K562 (cell line): Measurements from ENCODE around the gene RIOK3. TPM values are rescaled to one million over a fixed set of nuclear protein-coding genes. Genes with fewer than 3 reads are reported as not detected.

ENCODE experiments used
- CBFA2T3 ChIP-seq: fragments of 450-650 bp; IDR thresholded peaks from 2 replicates; pipeline ENCODE4 v1.6.1; 2017
- DMBX1 ChIP-seq: fragments of 250-450 bp; sonication (Bioruptor Pico); IDR thresholded peaks from 2 replicates; pipeline ENCODE4 v1.8.0; 2022; ENCODE audit warnings: inconsistent platforms, mild to moderate bottlenecking, moderate library complexity, borderline replicate concordance
- E2F1 ChIP-seq: sonication (generic); formaldehyde crosslinking; IDR thresholded peaks from 2 replicates; pipeline ENCODE4 v1.8.1; 2023; ENCODE audit warnings: mild to moderate bottlenecking, missing genetic modification reagents, moderate library complexity
- ETV6 ChIP-seq, 3 experiments: fragments of 150-350 bp in 1 of 3; sonication (generic) in 1 of 3; formaldehyde crosslinking in 1 of 3; IDR thresholded peaks; 2 replicates each; pipeline versions ENCODE4 v1.6.1 to v1.8.0; 2014 to 2022; ENCODE audit warnings: borderline replicate concordance in 2 of 3, low read depth in 2 of 3, antibody characterized with exemption in 1 of 3, low read length in 1 of 3, mild to moderate bottlenecking in 1 of 3, missing genetic modification reagents in 1 of 3
- FOXP1 ChIP-seq: sonication (generic); formaldehyde crosslinking; IDR thresholded peaks from 2 replicates; pipeline ENCODE4 v1.8.0; 2022; ENCODE audit warnings: mild to moderate bottlenecking, missing genetic modification reagents
- GTF3C2 ChIP-seq: IDR thresholded peaks from 3 replicates; pipeline ENCODE4 v1.6.1; 2011; ENCODE audit warnings: borderline replicate concordance, mild to moderate bottlenecking, moderate library complexity; ENCODE audit not compliant: insufficient read length; ENCODE audit errors: extremely low read depth
- IFI16 ChIP-seq: fragments of 250-450 bp; sonication (Bioruptor Pico); IDR thresholded peaks from 2 replicates; pipeline ENCODE4 v2.1.2; 2022; ENCODE audit warnings: mild to moderate bottlenecking, inconsistent platforms
- JUN ChIP-seq, 2 experiments: sonication (generic) in 1 of 2; formaldehyde crosslinking in 1 of 2; IDR thresholded peaks; 2 replicates each; pipeline versions ENCODE4 v1.6.1 to v1.8.0; 2012 to 2022; ENCODE audit warnings: borderline replicate concordance in 2 of 2, mild to moderate bottlenecking in 2 of 2, improper control_type of control experiment in 1 of 2, low read depth in 1 of 2, low read length in 1 of 2, missing genetic modification reagents in 1 of 2
- LCOR ChIP-seq: sonication (generic); formaldehyde crosslinking; IDR thresholded peaks from 2 replicates; pipeline ENCODE4 v1.8.0; 2022; ENCODE audit warnings: mild to moderate bottlenecking, missing genetic modification reagents
- MAFG ChIP-seq: fragments of 450-650 bp; conservative IDR thresholded peaks from 2 replicates; pipeline ENCODE4 v1.6.1; 2016; ENCODE audit warnings: missing genetic modification characterization, missing compliant biosample characterization
- NUFIP1 ChIP-seq: fragments of 450-650 bp; IDR thresholded peaks from 2 replicates; pipeline ENCODE4 v1.6.1; 2018; ENCODE audit not compliant: partially characterized antibody
- POLR2A ChIP-seq: fragments of 450-650 bp; conservative IDR thresholded peaks from 2 replicates; pipeline ENCODE4 v1.6.1; 2016
- SMC3 ChIP-seq: conservative IDR thresholded peaks from 2 replicates; pipeline ENCODE4 v1.6.1; 2011; ENCODE audit warnings: low read depth, low read length, improper control_type of control experiment; ENCODE audit not compliant: insufficient read depth
- TBP ChIP-seq: optimal IDR thresholded peaks from 2 replicates; pipeline ENCODE3; 2011; ENCODE audit warnings: low read depth, low read length, improper control_type of control experiment
- USF2 ChIP-seq: sonication (generic); formaldehyde crosslinking; IDR thresholded peaks from 2 replicates; pipeline ENCODE4 v1.5.0; 2020; ENCODE audit warnings: missing genetic modification reagents
- XRCC3 ChIP-seq: fragments of 450-650 bp; IDR thresholded peaks from 2 replicates; pipeline ENCODE4 v1.6.1; 2017; ENCODE audit warnings: mild to moderate bottlenecking, moderate library complexity
- ZC3H11A ChIP-seq: IDR thresholded peaks from 2 replicates; pipeline ENCODE4 v1.6.1; 2012; ENCODE audit warnings: low read depth, low read length, improper control_type of control experiment
- ZKSCAN8 ChIP-seq: fragments of 200-800 bp; sonication (Bioruptor generic); IDR thresholded peaks from 2 replicates; pipeline ENCODE4 v1.6.1; 2016; ENCODE audit warnings: missing genetic modification characterization, missing compliant biosample characterization
- ZNF780A ChIP-seq: fragments of 250-450 bp; sonication (Bioruptor Pico); IDR thresholded peaks from 2 replicates; pipeline ENCODE4 v1.5.0; 2021; ENCODE audit warnings: mild to moderate bottlenecking
- polyA plus RNA-seq, 8 experiments: library from polyadenylated mRNA; depleted of rRNA in 4 of 8; stranded (reverse) in 5 of 8; unstranded in 3 of 8; fragments of >200 nt; fragmentation: Nextera tagmentation in 2 of 8; fragmentation: Illumina TruSeq in 1 of 8; extraction: Ambion mirVana in 2 of 8; extraction: Trizol in 1 of 8; gene quantifications; 2 replicates each; pipeline versions ENCODE4 v1.2.1 to v1.2.3, GENCODE V29; 2011 to 2014; ENCODE audit warnings: inconsistent platforms in 1 of 8, missing spikeins in 1 of 8
- total RNA-seq, 7 experiments: library from RNA; depleted of rRNA in 6 of 7; stranded (reverse); fragments of >200 nt in 6 of 7; fragmentation: Illumina TruSeq in 2 of 7; extraction: Trizol in 2 of 7; gene quantifications; 2 replicates each; pipeline versions ENCODE4 v1.2.1 to v1.2.3, GENCODE V29; 2011 to 2021; ENCODE audit warnings: low replicate concordance in 1 of 7
- TF ChIP-seq, protein P1 (sequence below): fragments of 450-650 bp; IDR thresholded peaks from 2 replicates; pipeline ENCODE4 v1.6.1; 2018; ENCODE audit not compliant: partially characterized antibody

RIOK3 gene
- total and polyA plus RNA-seq, 9 of the 15 experiments (the other 6 are each of a cell fraction or from before 2014, with no cell fraction given), result 21.4 to 89.5 (median 62.9) TPM

- no peak for TF ChIP-seq USF2
- no peak for TF ChIP-seq ZC3H11A
- no peak for TF ChIP-seq ZNF780A (CRISPR knock-in tag)
- no peak for TF ChIP-seq CBFA2T3
- no peak for TF ChIP-seq E2F1 (CRISPR knock-in tag)
- no peak for TF ChIP-seq POLR2A
- TF ChIP-seq DMBX1 (CRISPR knock-in tag), result no peak
- TF ChIP-seq, protein P1, sequence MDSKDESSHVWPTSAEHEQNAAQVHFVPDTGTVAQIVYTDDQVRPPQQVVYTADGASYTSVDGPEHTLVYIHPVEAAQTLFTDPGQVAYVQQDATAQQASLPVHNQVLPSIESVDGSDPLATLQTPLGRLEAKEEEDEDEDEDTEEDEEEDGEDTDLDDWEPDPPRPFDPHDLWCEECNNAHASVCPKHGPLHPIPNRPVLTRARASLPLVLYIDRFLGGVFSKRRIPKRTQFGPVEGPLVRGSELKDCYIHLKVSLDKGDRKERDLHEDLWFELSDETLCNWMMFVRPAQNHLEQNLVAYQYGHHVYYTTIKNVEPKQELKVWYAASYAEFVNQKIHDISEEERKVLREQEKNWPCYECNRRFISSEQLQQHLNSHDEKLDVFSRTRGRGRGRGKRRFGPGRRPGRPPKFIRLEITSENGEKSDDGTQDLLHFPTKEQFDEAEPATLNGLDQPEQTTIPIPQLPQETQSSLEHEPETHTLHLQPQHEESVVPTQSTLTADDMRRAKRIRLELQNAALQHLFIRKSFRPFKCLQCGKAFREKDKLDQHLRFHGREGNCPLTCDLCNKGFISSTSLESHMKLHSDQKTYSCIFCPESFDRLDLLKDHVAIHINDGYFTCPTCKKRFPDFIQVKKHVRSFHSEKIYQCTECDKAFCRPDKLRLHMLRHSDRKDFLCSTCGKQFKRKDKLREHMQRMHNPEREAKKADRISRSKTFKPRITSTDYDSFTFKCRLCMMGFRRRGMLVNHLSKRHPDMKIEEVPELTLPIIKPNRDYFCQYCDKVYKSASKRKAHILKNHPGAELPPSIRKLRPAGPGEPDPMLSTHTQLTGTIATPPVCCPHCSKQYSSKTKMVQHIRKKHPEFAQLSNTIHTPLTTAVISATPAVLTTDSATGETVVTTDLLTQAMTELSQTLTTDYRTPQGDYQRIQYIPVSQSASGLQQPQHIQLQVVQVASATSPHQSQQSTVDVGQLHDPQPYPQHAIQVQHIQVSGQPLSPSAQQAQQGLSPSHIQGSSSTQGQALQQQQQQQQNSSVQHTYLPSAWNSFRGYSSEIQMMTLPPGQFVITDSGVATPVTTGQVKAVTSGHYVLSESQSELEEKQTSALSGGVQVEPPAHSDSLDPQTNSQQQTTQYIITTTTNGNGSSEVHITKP, result no peak
- no peak for TF ChIP-seq TBP
- TF ChIP-seq ZKSCAN8 (CRISPR knock-in tag), result no peak
- no peak for TF ChIP-seq ETV6 (IDR thresholded peaks at IDR 0.05; ENCODE audit: borderline replicate concordance in 1 of 2, low read depth in 2 of 2, low read length in 1 of 2)
- no peak for TF ChIP-seq ETV6 (CRISPR knock-in tag; IDR thresholded peaks at IDR 0.05; ENCODE audit: borderline replicate concordance)
- no peak for TF ChIP-seq GTF3C2
- no peak for TF ChIP-seq MAFG (tag)
- 0 out of 2 replicates have a peak, but pooled peaks have one; percentile 42 for TF ChIP-seq FOXP1
- no peak for TF ChIP-seq JUN (IDR thresholded peaks at IDR 0.05; ENCODE audit: borderline replicate concordance, low read depth, low read length)
- no peak for TF ChIP-seq JUN (CRISPR knock-in tag; IDR thresholded peaks at IDR 0.05; ENCODE audit: borderline replicate concordance)
- no peak for TF ChIP-seq LCOR (CRISPR knock-in tag)
- TF ChIP-seq IFI16 (CRISPR knock-in tag), result no peak
- peak; percentile 78 for TF ChIP-seq SMC3
- TF ChIP-seq NUFIP1, result no peak
- TF ChIP-seq XRCC3, result no peak
Measured at GRCh38 chr18:23515911-23516546, 62.9 kb downstream of the RIOK3 start (continued).
